CD4-positive, alpha-beta T cell treated with Interleukin-21 for 1 hour (primary cell): ENCODE measurements around the gene GLIS2.

ENCODE experiments used
- DNase-seq: peaks from one replicate; pipeline ENCODE4 v3.0.0-alpha.2; 2020

GLIS2 gene

GRCh38 chr16:4315186-4316107 lies at the start of gene GLIS2:
TSS of gene GLIS2 (plus strand) at chr16:4316067. CDS start at chr16:4332281, 16,214 bp downstream.
- peak; percentile 60 for DNase-seq

DNA sequence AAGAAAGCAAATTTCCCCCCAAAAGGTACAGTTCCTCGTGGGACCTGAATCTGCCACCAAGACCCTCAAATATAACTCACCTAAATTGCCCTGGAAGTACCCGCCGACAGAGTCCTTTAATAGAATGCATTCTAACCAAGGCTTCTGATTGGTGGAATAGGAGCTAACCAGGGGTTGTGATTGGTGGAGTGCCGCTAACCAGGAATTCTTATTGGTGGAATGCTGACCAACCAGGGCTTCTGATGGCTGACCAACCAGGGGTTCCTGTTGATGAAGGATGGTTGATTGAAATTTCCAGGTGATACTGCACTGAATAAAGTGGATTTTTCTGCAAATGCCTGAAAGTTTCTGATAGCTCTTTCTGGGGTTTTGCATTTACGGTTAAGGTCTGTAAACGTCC lies 49.5 kb upstream of the GLIS2 start:
- DNase-seq, result no peak

- no peak for DNase-seq
Measured at GRCh38 chr16:4270091-4270490, 45.8 kb upstream of the GLIS2 start.

- no peak for DNase-seq
Measured at GRCh38 chr16:4270595-4270994, 45.3 kb upstream of the GLIS2 start.

GRCh38 chr16:4271176-4272113 lies 44.4 kb upstream of the GLIS2 start:
- peak; percentile 89 for DNase-seq

GRCh38 chr16:4272114-4272956 lies 43.5 kb upstream of the GLIS2 start:
- peak; percentile 35 for DNase-seq

DNA sequence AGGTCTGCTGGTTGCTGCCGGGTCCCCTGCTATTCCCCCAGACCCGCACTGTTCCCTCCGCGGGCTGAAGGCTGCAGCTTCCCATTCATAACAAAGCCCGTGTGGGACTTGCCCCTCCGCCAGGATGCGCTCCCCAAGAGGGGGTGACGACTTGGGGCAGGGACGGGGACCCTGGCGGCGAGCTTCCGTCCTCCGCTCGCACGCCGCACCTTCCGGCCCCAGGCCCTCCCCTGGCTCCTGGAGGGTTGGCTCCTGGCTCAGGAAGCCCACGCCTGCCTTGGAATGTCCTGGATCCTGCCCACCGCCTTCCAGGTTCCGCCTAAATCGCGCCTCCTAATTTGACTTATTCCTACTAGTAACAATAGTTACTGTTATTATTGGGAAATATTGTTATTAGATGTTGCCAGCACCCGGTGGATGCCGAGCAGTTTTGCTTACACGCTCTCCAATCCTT lies 42.0 kb upstream of the GLIS2 start:
- DNase-seq, result peak; percentile 45

GRCh38 chr16:4275861-4276260 lies 40.0 kb upstream of the GLIS2 start:
- no peak for DNase-seq

DNA sequence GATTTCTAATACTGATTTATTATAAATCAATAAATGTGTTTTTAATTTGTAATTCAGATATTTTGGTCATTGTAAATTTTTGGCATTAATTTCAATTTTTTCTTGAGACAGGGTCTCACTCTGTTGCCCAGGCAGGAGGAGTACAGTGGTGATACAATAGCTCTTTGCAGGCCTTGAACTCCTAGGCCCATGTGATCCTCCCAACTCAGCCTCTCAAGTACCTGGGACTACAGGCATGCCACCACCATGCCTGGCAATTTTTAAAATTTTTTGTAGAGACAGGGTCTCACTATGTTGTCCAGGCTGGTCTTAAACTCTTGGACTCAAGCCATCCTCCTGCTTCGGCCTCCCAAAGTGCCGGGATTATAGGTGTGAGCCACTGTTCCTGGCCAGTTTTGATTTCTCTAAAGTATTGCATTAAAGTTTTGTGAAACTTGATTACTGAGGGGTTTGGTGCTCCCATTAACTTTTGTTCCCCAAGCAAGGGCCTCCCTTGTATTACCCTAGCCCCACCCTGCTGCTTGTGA lies 37.8 kb upstream of the GLIS2 start:
- DNase-seq, result no peak

GRCh38 chr16:4280625-4281024 lies 35.2 kb upstream of the GLIS2 start:
- DNase-seq, result no peak

GRCh38 chr16:4283441-4283840 lies 32.4 kb upstream of the GLIS2 start:
- no peak for DNase-seq

DNA sequence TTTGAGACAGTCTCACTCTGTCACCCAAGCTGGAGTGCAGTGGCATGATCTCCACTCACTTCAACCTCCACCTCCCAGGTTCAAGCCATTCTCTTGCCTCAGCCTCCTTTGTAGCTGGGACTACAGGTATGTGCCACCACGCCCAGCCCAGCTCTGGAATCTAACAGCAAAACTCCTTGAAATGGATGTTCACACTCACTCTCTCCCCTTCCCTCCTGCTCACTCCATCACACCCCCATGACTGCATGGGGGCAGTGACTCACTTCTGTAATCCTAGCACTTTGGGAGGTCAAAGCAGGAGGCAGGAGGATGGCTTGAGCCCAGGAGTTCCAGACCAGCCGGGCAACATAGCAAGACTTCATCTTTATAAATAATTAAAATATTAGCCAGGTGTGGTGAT lies 31.9 kb upstream of the GLIS2 start:
- no peak for DNase-seq

- DNase-seq, result no peak
Measured at GRCh38 chr16:4285167-4285566, 30.7 kb upstream of the GLIS2 start.

DNA sequence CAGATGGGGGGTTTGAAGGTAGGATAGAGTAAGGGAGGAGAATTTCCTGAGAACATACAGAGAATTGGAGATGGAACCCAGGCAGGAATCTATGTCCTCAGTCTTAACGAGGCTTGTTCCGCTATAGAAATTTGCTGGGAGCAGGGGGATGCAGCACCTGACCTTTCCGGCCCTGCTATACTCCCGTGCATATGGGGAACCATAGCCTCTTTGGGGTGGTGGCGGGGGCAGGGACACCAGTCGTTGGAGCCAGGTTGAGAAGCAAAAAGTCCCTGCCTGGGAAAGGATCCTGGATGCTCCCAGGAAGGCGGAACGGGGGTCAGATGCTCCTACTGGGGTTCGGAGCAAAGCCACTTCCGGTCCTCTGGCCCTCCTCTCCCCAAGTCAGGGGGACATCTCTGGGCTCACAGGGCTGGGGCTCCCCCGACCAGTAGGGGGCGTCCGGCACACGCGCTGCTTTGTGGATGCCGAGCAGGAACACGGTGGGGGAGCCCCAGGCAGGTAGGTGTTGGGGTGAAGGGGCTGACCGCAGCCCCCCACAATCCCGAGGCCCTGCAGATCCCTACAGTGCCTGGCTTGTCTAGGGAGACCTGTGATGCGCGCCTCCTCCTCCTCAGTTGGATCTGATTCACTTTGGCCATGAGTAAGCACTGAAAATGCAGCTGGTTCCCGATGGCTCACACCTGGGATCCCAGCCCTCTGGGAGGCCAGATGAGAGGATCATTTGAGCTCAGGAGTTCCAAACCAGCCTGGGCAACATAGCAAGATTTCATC lies 27.5 kb upstream of the GLIS2 start:
- peak; percentile 82 for DNase-seq

DNA sequence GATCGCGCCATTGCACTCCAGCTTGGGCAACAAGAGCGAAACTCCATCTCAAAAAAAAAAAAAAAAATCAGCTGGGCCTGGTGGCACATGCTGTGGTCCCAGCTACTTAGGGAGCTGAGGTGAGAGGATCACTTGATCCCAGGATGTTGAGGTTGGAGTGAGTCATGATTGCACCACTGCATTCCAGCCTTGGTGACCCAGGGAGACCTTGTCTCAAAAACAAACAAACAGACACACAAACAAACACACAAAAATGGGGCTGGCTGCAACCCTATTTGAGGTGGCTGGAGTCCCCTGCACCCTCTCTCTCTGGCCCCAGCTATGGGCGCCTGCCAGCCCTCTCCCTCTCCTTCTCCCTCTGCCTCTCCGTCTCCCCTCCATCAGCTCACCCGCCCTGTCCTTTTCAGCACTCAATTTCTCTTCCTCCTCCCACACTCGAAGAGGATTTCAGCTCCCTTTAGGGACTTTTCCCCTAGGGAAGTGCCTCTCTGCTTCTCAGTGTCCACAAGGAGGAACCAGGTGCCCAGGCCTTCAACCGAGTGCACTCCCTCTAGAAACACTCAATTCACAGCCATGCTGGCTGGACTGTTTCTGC lies 25.5 kb upstream of the GLIS2 start:
- DNase-seq, result no peak

DNA sequence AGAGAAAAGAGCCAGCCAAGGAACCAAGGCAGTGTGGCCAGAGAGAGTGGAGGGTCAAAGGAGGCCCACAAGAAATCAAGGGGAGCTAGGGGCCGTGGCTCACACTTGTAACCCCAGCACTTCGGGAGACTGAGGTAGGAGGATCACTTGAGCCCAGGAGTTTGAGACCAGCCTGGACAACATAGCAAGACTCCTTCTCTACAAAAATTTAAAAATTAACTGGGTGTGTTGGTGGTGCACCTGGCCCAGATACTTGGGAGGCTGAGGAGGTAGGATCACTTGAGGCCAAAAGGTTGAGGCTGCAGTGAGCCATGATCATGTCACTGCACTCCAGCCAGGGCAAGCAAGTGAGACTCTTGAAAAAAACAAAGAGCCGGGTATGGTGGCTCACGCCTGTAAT lies 24.2 kb upstream of the GLIS2 start:
- no peak for DNase-seq

- DNase-seq, result no peak
Measured at GRCh38 chr16:4293181-4293716, 22.6 kb upstream of the GLIS2 start.

DNA sequence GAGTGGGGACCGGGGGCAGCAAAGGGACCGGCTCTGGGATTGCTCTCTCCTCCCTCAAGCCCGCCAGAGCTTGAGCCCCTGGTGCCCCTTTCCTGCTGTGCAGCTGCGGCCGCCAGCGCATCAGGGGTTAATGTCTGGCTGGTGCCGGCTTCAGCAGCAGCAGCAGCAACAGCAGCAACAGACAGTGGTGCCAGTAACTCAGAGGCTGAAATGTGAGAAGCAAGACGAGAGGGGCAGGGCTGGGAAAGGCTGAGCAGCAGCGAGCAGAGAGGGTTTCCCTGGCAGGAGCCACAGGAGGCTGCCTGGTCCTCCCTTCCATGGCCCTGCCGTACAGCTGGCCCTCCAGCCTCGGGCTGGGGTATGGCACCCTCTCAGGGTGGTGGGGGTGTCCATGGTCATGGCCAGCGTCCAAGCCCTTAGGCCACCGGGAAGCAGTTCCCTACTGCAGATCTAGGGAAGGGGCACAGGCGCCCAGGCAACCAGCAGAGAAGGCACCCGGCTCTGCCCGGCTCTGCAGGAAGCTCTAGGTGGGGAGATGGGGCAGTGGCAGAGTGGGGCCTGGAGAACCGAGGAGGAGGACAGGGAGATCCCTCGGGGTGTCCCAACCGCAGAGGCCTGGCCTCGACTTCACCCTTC lies 21.9 kb upstream of the GLIS2 start:
- no peak for DNase-seq

DNA sequence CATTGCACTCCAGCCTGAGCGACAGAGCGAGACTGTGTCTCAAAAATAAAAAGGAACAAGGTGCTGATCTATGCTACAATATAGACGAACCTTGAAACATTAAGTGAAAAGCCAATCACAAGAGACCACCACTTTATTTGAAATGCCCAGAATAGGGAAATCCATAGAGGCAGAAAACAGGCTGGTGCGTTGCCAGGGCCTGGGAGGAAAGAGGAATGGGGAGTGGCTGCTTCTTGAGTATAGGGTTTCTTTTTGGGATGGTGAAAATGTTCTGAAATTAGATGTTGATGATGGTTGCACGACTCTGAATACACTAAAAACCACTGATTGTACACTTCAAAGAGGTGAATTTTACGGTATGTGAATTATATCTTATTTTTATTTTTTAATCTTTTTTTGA lies 20.3 kb upstream of the GLIS2 start:
- DNase-seq, result no peak

GRCh38 chr16:4297480-4297879 lies 18.4 kb upstream of the GLIS2 start:
- DNase-seq, result no peak
